NB4 (cell line): ENCODE measurements around the gene SERPINI2.

ENCODE experiments used
- MYC ChIP-seq: IDR thresholded peaks from 2 replicates; pipeline ENCODE4 v1.6.1; 2011; ENCODE audit warnings: low read depth, low read length
- POLR2A ChIP-seq: IDR thresholded peaks from 2 replicates; pipeline ENCODE4 v1.6.1; 2011; ENCODE audit warnings: mild to moderate bottlenecking; ENCODE audit not compliant: insufficient read length; ENCODE audit errors: extremely low read depth
- TF ChIP-seq, protein P1 (sequence below): IDR thresholded peaks from one replicate; pipeline ENCODE4 v1.5.1; 2012; ENCODE audit warnings: low read depth, low read length
- TF ChIP-seq, protein P2 (sequence below): IDR thresholded peaks from 2 replicates; pipeline ENCODE4 v1.6.1; 2011; ENCODE audit warnings: low read depth, low read length

DNA sequence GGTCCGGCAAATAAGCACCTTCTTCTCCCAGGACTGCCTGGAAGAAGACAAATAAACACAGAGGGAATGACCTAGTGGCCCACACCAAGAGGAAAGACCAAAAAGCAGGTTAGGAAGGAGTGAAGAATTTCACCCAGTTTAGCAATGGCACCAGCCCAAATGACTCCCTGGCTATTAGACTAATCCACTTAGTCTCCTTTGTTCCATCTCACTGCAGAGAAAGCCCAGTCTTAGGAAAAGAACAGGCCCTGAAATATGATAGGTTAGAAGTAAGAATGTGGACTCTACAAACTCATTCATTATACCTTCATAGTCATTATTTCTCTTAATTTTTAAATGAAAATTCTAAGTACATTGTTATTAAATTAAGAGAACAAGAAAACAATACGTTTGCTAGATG, 23.2 kb downstream of the SERPINI2 start:
- TF ChIP-seq, protein P1, sequence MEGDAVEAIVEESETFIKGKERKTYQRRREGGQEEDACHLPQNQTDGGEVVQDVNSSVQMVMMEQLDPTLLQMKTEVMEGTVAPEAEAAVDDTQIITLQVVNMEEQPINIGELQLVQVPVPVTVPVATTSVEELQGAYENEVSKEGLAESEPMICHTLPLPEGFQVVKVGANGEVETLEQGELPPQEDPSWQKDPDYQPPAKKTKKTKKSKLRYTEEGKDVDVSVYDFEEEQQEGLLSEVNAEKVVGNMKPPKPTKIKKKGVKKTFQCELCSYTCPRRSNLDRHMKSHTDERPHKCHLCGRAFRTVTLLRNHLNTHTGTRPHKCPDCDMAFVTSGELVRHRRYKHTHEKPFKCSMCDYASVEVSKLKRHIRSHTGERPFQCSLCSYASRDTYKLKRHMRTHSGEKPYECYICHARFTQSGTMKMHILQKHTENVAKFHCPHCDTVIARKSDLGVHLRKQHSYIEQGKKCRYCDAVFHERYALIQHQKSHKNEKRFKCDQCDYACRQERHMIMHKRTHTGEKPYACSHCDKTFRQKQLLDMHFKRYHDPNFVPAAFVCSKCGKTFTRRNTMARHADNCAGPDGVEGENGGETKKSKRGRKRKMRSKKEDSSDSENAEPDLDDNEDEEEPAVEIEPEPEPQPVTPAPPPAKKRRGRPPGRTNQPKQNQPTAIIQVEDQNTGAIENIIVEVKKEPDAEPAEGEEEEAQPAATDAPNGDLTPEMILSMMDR = no peak
- no peak for TF ChIP-seq POLR2A
- TF ChIP-seq, protein P2, sequence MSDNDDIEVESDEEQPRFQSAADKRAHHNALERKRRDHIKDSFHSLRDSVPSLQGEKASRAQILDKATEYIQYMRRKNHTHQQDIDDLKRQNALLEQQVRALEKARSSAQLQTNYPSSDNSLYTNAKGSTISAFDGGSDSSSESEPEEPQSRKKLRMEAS = no peak
- no peak for TF ChIP-seq MYC
